ENCODE data around the gene SHROOM4. TPM values are rescaled to one million over a fixed set of nuclear protein-coding genes. Genes with fewer than 3 reads are reported as not detected.
A peak's percentile ranks its signal among the peaks of the same experiment; 100 is the strongest.

The SHROOM4 gene, protein sequence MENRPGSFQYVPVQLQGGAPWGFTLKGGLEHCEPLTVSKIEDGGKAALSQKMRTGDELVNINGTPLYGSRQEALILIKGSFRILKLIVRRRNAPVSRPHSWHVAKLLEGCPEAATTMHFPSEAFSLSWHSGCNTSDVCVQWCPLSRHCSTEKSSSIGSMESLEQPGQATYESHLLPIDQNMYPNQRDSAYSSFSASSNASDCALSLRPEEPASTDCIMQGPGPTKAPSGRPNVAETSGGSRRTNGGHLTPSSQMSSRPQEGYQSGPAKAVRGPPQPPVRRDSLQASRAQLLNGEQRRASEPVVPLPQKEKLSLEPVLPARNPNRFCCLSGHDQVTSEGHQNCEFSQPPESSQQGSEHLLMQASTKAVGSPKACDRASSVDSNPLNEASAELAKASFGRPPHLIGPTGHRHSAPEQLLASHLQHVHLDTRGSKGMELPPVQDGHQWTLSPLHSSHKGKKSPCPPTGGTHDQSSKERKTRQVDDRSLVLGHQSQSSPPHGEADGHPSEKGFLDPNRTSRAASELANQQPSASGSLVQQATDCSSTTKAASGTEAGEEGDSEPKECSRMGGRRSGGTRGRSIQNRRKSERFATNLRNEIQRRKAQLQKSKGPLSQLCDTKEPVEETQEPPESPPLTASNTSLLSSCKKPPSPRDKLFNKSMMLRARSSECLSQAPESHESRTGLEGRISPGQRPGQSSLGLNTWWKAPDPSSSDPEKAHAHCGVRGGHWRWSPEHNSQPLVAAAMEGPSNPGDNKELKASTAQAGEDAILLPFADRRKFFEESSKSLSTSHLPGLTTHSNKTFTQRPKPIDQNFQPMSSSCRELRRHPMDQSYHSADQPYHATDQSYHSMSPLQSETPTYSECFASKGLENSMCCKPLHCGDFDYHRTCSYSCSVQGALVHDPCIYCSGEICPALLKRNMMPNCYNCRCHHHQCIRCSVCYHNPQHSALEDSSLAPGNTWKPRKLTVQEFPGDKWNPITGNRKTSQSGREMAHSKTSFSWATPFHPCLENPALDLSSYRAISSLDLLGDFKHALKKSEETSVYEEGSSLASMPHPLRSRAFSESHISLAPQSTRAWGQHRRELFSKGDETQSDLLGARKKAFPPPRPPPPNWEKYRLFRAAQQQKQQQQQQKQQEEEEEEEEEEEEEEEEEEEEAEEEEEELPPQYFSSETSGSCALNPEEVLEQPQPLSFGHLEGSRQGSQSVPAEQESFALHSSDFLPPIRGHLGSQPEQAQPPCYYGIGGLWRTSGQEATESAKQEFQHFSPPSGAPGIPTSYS (N-terminal part only)
- 5.3 TPM for total RNA-seq

DNA sequence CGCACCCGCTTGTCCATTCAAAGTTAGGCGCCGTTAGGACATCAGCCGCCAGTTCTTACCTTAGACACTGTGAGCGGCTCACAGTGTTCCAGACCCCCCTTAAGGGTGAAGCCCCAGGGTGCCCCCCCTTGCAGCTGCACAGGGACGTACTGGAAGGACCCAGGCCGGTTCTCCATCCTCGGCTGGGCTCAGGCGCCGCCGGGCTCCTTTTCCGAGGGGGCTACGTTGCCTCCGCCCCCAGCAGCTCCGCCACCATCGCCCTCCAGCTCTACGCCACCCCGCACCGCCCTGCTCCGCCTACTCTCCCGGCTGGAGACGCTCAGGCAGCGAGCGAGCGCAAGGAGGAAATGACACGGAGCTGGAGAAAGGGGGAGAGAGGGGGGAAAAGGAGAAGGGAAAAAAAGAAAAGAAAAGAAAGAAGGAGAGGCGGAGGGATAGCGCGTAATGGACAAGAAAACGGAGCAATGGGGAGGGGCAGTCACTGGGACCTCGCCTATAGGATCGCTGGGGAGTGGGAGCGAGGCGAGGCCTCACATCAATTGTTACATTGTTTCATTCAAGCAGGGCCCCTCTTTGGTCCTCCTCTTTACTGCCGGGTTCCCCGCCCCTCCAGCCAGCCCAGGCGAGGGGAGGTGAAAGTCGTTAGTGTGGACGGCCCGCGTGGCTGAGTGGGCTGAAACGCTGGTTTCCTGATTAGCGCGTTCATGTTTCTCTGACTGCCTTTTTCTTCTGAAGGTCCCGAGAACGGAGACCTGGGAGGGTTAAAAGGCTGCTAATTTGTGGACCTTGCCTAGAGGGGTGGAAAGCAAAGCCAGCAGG, at the start of gene SHROOM4:
Gene SHROOM4, minus strand, starts transcription at position 352 of the 819 bp plus-strand sequence. Its CDS starts 176 bp downstream, at position 176.
- DNase-seq = peak; percentile 75

DNA sequence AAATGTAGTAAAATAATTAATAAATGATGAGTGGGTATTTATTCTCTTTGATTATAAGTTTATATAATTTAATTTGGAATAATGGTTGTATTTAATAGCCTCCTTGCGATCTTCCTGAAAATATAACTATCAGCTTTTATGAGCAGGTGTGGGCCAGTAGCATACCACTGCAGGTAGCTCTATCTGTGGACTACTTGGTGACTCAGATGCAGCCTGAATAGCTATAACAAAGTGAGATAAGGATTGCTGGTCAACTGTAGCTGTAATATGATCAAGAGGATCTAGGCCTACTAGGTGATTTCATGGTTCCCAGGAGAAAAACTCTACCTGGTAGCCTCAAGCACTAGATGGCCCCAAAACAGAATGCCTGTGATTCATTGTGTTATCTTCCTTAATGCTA, 49.5 kb upstream of the SHROOM4 start:
- no peak for DNase-seq

DNA sequence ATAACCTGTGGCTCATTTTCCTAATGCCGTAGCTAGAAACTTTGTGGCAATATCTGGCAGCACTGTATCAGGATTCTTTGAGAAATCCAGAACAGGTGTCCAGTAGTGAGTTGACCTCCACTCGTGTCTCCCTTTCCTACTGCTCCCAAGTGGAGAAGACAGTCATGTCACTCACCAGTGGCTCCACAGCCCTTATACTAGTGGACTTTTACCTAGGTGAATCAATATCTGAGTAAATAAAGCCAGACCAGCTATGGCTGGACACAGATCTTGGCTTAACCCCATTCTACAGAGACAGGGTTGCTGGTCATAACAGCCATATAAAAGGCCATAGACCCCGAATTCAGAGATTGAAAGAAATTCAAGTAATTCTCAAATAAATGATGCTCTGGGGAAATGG, 46.5 kb upstream of the SHROOM4 start:
- no peak for DNase-seq

DNA sequence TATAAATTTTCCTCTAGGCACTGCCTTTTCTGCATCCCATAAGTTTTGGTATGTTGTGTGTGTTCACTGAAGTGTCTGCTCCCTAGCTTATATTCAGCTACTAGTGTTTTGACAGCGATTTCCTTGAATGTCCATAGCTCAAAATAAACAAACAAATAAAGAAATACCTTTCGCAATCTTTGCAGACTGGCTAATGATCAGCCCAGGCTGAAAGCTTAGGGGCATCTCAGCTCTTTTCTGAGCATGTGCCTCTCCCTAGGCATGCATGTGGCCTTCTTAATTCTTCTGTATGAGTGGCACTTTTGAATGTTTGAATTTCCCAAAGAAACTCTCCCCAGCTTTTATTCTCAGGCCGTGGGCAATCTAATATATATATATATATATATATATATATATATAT, 44.6 kb upstream of the SHROOM4 start:
- DNase-seq = no peak

DNA sequence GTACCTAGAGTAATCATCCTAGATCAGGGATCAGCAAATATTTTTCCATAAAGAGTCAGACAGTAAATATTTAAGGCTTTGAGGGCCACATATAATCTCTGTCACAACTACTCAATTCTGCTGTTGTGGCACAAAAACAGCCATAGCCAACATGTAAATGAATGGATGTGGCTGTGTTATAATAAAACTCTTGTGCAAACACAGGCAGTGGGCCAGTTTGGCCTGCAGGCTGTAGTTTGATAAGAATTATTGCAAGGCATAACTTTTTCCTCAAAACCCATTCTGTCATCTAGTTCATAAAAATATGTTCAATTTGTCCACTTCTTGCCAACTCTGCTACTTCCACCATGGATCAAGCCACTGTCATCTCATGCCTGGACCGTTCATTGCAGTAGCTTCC, 39.4 kb upstream of the SHROOM4 start:
- no peak for DNase-seq

DNA sequence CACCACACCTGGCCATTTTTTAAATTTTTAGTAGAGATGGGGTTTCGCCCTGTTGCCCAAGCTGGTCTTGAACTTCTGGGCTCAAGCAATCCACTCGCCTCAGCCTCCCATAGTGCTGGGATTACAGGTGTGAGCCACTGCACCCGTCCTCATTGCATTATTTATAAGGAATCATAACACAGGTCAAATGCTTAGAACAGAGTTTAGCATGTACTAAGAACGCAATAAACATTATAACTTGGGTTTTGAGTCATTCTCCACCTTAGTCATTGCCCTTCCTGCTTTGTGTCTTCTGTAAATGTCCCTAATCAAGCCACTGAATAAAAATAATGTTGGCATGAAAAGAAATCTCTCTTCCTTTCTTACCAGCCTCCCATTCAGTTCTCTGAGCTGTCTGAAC, 38.5 kb upstream of the SHROOM4 start:
- no peak for DNase-seq

DNA sequence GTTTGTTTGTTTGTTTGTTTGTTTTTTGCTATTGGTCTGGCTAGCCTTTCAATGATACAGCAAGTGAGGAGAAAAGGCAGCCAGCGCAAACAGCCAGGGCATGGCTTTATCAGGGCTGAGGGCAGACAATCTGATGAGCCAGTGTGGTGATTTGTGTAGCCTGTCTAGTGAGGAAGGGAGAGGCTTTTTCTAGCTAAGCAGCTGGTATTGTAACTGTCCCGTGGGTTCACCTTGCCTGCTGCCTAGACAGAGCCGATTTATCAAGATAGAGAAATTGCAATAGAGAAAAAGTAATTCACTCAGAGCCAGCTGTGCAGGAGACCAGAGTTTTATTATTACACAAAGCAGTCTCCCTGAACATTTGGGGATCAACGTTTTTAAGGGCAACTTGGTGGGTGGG, 28.2 kb upstream of the SHROOM4 start:
- DNase-seq = no peak

DNA sequence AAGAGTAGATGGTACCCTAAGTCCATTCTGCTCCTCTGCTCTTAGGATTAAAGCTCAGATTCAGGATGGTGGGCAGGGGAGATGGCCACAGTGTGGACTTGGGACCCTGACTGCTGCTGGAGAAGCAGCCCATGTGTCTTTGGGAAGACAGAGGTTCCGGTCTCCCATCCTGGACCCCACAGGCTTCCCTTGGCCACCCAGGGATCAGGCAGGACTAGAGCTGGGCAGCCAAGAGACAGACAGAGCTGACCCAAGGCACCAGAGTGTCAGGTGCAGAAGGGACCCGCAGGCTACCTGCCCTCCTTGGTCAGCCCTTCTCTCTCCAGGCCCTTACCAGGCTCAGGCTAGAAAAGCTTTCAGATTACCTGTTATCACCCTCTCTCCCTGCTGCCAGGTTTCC, 25.7 kb upstream of the SHROOM4 start:
- no peak for DNase-seq

DNA sequence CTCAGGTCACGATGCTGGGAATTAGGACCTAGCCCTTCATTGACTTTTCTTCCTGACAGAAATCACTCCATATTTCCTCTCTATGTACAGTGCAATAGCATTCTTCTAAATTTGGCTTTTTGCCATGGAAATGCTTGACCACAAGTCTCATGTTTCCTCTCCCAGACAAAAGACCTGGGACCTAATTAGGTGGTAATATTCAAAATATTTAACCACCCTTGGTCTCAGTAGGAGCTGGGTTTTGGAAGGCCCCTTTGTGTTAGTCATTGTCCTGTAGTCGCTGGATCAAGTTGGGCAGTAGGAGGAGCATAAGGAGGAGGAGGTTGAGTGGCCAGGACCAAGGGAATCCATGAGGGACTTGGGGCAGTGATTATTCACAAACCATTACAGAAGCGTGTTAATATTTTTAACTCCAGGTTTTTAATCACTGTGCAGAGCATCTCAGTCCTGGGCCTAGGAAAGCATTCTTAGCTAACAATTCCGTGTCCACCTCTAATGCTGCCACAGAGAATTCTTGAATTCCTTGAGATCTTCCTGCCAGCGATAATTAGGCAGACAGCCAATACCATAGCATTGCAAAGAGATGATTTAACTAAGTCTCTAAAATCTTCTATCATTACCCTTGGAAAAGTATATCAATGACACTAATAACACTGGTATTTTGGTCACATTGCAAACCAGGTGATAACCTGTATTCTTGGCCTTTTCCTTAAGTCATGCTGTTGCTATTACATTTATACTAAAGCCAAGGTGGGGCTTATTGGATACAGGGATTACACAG, 25.0 kb upstream of the SHROOM4 start:
- DNase-seq = no peak

DNA sequence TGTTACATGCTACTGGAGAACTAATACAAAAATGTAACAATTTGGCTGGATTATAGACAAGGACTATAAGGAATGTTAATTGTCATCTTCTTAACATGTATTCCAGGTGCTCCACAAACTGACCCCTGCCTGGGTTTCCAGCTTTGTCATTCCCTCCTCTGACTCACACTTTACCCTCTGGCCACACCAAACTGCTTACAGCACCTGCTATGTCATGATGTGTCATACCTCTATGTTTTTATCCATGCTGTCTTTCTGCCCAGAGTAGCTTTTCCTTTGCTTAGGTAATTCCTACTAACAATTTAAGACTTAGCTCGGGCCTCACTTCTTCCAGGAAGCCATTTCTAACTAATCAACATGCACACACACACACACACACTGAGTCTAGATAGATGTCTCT, 14.0 kb upstream of the SHROOM4 start:
- DNase-seq = no peak

DNA sequence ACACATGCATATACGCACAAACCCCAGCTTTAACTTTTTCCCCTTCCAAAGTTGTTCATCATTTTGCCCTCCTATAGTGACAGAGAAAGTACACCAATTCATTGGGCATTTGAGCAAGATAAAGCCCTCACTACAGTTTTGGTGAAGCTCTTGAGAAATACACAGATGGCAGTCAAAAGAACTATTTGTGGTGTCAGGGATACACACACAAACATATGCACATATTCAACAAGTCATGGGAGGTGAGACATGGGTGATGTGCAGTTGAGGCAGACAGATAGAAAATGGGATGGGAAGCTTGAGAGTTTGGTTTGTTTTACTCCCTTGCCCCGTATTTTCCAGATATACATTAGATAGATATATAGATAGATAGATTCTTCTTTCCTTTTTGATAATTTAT, 11.8 kb upstream of the SHROOM4 start:
- DNase-seq = no peak

DNA sequence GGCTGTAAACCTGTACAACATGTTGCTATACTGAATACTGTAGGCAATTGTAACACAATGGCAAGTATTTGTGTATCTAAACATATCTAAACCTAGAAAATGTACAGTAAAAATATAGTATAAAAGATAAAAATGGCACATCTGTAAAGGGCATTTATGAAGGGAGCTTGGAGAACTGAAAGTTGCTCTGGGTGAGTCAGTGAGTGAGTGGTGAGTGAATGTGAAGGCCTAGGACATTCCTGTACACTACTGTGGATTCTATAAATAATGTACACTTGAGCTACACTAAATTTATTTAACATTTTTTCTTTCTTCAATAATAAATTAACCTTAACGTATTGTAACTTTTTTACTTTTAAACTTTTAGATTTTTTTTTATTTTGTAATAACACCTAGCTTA, 5.0 kb upstream of the SHROOM4 start:
- DNase-seq = no peak

DNA sequence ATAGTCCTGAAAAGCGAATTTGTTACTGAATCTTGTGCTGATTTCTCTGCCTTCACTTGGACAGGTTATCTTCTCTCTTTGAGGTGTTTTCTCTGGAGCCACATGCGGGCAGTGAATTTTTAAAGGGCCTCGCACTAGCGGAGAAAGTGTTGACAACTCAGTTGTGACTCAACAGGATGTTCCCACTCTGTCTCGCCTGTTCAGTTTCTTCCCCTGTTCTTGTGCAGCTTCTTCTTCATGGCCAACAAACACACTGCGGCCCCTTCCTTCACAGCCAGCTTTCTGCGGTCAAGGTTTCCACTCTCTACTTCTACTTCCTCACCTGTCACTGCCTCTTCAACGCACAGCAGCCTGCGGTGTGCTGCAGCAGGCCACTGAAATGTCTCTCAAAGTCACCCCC, 1.1 kb upstream of the SHROOM4 start:
- no peak for DNase-seq

DNA sequence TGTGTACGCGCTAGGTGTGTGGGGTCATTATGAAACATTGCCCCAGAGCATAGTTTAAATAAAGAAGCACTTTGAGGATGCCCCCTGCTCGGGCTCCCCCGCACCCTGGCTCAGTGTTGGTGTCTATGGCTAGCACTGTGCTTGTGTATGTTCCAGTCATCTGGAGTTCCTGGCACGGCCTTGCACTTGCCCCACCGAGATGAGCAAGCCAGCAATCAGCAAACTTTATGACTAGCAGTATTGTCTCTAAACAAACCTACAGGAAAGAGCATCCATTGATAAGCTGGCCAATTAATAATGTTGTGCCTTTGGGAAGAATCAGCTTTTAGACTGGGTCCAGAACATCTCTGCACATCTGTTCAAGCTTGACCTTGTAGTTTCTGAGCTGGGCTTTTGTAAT, 707 bp upstream of the SHROOM4 start:
- DNase-seq = peak; percentile 9

DNA sequence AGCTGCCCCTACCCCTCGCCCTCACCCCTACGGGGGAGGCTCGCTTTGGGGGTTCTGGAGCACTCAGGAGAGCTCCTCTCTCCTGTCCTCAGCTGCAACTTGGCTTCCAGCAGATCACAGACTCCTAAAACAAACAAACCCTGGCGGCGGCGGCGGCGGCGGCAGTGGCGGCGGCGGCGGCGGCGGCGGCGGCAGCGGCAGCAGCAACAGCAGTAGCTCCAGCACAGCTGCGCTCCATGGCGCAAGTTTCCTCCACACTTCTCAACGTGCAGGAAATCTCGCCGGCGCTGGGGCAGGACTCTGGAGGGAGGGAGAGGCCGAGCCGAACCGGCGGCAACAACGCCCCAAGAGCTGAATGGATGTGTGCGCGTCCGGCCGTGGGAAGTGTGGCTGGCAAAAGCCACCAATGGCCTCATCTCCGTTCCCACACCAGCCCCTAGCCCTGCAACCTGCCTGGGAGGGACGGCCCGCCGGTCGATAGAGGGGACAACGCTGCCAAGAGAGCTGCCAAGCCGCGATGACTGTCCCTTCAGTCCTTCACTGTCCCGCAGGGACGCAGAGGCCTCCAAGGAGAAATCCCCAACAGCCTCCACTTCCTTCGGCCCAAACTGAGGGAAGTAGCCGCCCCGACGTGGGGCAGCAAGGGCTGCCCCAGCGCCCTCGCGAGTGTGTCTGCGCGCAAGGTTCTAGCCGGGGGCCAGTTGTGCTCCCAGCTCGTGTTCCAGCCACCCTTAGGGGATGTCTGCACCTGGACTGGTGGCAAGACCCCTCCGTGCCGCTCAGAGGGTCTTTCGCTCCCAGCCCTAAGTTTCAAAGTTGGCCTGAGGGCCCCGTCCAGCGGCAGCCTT, 775 bp downstream of the SHROOM4 start:
- DNase-seq = no peak

DNA sequence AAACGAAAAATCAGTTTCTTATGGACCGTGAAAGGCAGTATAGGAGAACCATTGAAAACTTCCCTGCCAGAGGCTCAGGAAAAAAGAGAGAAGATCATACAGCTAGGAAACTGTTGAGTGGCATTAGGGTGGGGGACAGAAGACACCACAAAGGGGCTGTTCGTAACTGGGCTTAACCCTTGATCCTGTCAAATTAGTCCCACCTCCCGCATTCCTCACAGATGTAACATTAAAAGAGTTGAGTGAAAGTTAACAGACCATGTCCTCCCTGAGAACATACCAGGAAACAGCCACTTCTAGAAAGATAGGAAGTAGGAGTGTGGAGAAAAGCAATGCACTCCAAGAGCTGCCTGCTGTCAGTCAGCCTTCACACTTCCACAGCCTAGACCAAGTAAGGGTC, 8.7 kb downstream of the SHROOM4 start:
- no peak for DNase-seq

DNA sequence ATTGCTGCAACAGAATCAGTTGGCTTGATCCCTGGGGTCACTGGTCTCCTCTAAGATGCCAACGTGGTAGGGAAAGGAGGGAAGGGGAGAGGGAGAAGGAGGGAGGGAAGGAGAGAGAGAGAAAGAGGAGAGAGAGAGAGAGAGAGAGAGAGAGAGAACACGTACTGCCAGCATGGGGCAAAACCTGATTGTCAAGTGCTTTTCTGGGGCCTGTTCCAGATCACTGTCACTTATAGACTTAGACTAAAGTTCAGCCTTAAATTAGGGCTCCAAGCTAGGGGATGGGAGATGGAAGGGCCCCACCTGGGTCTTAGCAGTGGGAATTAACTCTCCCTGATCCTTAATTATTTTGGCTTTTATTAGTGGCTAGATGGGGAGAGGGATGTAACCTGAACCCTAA, 12.9 kb downstream of the SHROOM4 start:
- DNase-seq = no peak

DNA sequence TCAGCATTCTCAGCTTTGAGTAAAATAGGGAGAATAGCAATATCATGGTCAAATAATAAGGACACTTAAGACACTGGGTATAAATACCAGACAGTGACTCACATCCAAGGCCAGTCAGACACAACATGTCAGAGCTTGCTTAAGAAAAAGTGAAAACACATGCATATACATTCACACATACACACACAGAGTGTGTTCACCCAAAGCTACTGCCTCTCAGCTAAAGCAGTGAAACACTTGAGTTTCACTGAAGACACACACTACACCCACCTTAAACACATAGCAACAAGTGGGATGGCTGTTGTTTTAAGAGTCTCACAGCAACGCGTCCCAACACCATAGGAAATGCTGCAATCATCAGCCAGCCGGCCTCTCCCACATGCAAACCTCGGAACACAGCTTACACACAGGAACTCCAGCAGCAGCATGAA, 14.4 kb downstream of the SHROOM4 start:
- peak; percentile 6 for DNase-seq

DNA sequence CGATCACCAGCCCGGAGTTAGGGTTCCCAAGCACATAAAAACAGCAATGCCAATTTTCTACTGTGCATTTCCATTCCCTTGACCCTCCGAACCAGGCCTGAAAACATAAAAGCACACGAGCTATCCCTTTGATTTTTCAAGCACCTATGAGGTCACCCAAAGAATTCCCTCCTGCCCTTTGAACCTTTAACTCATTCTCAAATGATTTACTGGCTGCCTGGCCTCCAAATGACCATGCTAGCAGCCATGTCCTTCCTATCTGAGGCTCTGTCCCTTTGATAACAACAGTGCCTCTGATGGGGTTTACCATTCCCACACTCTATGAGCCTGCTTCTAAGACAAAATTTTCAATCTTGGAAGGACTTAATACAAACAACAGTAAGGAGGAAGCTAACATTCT, 15.2 kb downstream of the SHROOM4 start:
- no peak for DNase-seq

DNA sequence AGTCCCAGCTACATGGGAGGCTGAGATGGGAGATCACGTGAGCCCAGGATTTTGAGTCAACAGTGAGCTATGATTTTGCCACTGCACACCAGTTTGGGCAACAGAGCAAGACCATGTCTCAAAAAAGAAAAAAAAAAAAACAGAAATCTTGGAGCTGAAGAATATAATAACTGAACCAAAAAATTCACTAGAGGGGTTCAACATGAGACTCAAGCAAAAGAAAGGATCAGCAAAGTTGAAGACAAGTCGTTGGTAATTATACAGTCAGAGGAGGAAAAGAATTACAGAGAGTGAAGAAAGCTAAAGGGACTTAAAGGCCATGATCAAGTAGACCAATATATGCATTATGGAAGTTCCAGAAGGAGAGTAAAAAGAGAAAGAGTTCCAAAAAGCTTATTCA, 26.9 kb downstream of the SHROOM4 start:
- no peak for DNase-seq
